IMR-90 (cell line): ENCODE data around the gene MSI2.

Experiments
- NFE2L2 ChIP-seq: fragments of 150-350 bp; IDR thresholded peaks from 2 replicates; pipeline ENCODE4 v1.6.1; 2016; ENCODE audit warnings: low read depth, mild to moderate bottlenecking, low read length
- TF ChIP-seq, protein P1 (sequence below): conservative IDR thresholded peaks from 2 replicates; pipeline ENCODE4 v1.5.1; 2012; ENCODE audit warnings: mild to moderate bottlenecking, low read depth, low read length, improper control_type of control experiment

DNA sequence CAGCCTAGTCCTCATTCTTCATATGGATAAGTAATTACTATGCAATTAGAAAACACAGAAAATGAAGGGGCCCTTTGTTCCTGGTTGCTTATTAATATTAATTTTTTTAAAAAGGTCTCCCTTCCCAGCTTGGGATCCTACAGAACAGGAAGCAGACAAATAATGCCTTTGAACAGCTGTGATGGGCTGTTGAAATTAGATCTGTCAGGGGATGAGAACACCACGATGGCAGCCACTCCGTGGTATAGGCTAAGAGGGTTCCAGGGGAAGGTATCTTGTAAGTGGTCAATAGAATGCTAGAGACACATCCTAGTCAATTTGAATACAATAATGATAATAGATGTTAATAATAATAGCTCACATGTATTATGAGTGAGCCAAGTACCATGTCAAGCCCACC, 405.7 kb downstream of the MSI2 start:
- TF ChIP-seq, protein P1, sequence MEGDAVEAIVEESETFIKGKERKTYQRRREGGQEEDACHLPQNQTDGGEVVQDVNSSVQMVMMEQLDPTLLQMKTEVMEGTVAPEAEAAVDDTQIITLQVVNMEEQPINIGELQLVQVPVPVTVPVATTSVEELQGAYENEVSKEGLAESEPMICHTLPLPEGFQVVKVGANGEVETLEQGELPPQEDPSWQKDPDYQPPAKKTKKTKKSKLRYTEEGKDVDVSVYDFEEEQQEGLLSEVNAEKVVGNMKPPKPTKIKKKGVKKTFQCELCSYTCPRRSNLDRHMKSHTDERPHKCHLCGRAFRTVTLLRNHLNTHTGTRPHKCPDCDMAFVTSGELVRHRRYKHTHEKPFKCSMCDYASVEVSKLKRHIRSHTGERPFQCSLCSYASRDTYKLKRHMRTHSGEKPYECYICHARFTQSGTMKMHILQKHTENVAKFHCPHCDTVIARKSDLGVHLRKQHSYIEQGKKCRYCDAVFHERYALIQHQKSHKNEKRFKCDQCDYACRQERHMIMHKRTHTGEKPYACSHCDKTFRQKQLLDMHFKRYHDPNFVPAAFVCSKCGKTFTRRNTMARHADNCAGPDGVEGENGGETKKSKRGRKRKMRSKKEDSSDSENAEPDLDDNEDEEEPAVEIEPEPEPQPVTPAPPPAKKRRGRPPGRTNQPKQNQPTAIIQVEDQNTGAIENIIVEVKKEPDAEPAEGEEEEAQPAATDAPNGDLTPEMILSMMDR: no peak
- no peak for TF ChIP-seq NFE2L2
